Activated CD8-positive, alpha-beta memory T cell treated with anti-CD3 and anti-CD28 coated beads, Interleukin-2, amount 50 U/mL, for 4 hours (primary cell): ENCODE data around the gene CNTN4.

ENCODE experiments used
- DNase-seq: peaks from one replicate; pipeline ENCODE4 v3.0.0-alpha.2; 2020

The CNTN4 gene

DNA sequence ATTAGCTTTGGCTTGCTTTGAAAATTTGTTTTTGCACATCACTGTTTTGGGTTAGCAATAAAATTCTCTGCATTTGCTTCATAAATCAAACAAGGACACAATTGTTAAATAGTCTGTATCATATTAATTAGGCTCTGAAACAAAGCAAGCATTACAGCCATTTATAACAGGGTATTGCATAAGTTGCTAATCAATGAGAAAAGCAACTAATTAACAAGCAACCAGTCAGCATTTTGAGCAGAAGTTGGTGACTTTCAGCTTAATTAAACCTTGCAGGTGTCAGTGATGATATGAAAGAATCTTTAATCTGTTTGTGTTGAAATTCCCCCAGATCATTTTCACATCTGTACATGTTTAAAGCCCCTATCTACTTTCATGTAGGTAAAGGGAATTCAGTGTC lies 516.4 kb downstream of the CNTN4 start:
- DNase-seq = no peak

DNA sequence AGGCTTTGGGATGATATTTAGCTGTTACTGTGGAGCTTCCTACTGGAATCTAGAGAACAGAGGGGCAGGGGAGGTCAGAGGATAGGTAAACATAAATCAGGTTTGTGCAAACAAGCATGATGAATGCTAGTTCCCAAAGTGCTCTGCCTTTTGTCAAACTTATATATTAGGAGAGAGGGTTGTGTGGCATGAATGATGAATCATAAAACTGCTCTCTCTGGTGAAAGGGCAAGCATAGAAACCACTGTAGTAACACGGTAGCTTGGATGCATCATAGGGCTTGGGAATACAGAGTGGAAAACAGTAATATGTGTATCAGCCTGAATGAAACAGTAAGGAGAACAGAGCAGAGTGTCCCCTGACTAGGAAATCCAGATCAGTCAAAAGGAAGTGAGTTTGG lies 524.8 kb downstream of the CNTN4 start:
- DNase-seq = no peak

DNA sequence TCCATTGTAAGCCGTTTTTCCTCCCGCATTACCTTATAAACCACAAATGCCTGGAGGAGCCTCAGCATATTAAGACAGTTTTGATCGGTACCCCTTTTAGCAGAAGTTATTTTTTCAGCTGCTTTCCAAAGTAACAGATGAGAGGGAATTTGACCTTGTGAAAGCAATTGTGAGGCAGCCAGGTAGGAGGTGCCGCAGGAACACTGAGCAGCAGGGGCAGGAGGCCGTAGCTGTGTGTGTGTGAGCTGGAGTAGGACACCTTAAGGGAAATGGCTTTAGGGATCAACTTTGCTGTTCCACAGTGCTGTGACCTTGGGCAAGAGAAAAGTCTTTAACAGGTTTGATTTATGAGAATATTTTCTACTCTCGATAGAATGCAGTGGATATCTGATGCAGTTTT lies 529.5 kb downstream of the CNTN4 start:
- no peak for DNase-seq

DNA sequence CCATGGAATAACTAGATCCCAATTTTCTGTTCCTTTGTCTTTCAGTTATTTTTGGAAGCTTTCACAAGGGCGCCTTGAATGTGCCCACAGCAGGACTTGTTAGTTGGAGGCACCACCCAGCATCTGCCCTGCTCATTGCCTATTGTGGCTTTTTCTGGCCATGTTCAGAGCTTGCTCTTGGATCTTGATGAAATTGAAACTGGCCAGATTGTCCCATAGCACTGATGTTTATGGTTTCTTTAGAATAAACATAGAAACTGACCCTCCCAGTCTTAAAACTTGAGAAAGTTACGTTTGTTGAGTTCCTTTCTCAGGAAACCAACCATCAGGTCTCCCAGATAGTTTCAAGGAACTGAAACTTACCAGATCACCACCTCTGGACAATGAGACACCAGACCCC lies 536.8 kb downstream of the CNTN4 start:
- no peak for DNase-seq

DNA sequence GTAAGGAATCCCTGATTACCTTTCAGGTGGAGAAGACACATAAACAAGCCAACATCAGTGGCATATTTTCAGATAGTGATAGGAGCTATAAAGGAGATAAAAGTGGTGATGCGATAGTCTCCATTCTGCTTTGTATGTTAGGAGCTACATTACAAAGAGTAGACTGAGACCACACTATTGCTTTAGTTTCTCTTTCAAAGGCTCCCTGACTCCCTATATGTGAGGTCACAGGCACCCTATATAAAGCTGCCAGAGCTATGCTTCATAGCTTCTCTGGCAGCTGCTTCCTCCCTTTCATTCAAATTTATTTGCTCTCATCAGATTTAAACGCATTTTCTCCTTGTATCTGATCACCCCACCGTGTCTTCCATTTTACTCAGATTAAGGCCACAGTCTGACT lies 544.9 kb downstream of the CNTN4 start:
- no peak for DNase-seq

DNA sequence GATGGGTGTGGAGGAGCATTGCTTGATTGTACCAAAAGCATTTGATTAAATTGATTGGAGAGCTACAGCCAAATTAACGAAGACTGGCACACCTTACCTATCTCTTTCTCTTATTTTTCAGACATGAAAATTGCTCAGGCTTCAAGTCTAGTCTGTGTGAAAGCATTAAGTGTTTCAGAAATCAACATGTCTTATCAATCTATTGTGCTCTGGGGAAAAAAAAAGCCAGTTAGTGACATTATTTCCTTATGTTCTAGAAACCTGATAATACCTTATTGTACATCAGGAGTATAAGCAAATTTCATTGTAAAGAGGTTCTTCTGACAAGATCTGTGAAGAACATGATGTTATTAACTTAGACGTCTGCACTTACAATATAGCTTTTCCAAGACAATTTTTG lies 546.3 kb downstream of the CNTN4 start:
- no peak for DNase-seq

DNA sequence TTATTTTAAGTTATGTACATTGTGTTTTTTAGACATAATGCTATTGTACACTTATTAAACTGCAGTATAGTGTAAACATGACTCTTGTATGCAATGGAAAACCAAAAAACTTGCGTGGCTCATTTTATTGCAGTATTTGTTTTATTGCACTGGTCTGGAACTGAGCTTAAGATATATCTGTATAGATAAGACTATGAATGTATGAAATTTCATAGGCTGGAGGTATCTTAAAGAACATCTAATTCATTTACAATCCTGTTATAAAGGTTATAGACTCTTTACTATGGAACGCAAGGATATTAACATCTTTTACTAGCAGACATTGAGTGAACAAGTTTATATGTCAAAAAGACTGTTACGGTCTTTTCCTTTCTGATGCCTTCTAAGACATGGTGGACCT lies 552.1 kb downstream of the CNTN4 start:
- no peak for DNase-seq

DNA sequence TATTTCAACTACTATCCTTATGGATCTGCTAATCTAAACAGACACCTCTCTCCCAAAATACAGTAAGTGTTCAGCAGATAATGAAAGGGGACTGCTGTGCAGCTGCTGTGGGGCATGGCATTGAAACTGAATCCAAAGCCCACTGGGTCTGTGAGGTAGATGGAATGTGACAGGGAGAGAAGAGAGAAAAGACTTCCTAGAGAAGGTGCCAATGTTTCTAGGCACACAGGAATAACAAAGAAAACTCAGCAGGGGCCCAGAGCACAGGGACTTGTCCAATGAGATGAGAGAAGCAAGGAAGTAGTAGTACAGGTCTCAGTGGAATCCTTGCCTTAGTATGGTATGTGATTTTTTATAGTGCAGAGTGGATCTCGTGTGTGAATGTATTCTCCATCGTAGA lies 553.7 kb downstream of the CNTN4 start:
- no peak for DNase-seq

DNA sequence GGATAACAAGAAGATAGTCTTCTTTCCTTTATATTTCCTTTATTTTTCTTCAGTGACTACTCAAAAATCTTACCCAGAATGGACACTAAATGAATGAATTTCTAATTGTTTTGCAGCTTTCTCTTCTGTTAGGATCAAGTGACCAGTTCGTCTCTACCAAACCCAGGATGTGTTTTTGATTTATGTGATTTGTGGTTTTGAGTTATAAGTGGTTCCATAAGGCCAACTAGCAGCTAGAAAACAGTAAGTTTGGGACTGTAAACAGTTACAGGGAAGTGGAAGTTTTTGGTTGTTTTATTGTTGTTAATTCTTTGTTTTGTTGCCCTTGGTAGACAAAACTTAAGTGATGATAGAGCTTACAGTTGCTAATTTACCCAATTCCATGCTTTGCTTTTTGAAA lies 555.0 kb downstream of the CNTN4 start:
- no peak for DNase-seq

DNA sequence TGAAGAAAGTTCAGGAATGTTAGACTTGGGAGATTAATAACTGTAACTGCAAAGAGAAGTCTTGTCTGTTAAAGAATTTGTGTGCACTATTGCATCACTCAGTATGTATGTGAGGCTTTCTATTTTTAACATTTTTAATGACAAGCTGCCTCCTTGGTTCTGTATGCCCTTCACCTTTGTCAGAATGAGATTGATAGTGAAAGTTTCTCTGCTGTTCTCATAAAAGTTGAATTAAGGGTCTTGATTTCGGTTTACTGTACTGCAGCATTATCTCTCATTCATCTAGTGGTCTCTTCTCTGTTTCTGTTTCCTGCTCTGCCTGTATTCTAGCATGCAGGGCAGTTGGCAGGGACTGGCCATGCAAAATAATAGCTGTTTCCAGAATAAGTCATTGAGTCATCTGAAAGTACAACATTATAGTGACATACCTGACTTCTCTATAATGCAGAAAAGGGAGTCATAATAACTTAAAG lies 556.6 kb downstream of the CNTN4 start:
- no peak for DNase-seq

DNA sequence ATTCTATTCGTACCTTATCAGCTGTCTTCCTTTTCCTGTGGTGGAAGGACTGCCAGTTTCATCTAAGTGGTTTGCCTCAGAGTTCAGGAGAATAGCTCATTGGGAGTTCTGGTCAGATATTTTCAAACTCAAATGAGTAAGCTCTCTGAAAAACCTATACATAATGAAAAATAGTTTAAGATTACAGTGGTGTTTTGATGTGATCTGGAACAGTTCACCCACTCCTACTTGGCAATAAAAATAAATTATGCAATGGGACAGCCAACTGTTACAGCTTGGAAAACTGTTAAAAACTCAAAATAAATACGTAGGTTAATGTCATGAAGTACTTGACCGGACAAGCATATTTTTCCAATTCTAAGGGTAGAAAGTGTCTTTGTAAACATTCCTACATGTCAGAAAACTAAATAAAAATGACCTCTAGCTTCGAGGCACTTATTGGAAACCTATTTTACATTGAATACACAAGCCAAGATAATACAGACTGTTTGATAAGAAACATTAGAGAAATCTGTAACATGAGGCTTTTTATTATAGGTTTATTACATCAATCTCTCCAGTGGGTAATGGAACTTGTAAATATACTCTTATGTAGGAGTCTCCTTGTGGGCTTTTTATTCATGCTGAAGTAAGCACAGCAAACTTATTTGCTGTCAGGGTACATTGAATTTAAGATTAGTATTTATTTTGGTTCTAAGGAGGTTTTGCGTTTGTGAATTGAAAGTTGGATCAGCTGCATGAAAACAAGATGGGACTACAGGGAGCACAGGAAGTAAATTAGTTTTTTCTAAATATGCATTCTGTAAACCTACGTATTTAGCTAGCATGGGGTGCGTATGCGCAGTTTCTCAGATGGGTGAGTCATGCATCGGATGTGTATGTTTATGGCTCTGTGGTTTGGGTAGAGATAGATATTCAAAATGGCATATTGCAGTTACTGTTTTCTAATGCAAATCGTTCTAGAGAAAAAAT lies 558.4 kb downstream of the CNTN4 start:
- no peak for DNase-seq

DNA sequence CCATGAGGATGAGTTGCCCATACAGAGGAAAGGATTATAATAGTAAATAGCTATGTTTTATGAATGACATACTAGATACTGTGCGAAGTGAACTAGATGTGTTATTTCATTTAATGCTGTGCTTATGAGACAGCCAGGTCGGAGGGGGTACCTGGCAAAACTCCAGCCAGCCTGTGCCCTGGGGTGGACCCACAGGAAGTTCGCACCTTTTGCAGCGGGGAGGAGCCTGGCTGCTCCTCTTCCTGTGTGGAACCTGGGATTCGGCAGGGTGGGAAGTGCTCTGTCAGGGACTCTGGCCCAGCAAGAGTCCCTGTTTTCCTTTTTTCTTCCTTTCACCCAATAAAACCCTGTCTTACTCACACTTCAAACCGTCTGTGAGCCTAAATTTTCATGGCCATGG lies 559.3 kb downstream of the CNTN4 start:
- no peak for DNase-seq

DNA sequence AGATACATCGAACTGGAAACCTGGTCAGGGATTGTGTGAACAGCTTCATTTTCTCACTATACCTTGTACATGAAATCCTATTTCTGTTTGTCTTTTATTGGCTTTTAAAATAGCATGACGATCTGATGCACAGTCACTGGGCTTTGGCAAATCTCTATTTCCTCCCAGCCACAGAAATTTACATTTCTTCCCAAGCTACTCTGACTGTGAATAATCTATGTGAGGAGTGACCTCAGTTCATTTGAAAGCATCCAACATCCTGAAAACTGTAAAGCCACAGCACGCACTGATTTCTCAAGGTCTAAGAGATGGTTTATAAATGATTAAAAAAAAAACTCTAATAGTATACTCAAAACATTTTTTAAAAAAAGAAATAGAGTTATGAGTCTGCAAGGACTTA lies 561.2 kb downstream of the CNTN4 start:
- no peak for DNase-seq

DNA sequence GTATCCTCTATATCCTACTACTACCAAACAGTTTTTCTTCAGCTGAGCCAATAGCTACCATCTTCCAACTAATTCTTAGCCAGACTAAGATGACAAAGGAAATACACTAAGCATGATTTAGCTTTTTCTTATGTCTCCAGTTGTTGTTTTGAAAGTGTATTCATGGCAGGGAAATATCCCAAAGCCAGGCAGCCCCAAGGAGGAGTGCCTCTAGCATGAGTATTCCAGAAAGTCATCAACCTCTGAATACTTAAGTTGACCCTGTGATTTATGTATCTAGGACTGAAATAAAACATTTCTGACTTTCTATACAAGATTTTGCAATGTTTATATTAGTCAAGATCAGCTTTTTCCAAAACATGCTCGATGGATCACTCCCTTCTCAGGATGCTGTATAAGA lies 562.4 kb downstream of the CNTN4 start:
- DNase-seq = no peak

DNA sequence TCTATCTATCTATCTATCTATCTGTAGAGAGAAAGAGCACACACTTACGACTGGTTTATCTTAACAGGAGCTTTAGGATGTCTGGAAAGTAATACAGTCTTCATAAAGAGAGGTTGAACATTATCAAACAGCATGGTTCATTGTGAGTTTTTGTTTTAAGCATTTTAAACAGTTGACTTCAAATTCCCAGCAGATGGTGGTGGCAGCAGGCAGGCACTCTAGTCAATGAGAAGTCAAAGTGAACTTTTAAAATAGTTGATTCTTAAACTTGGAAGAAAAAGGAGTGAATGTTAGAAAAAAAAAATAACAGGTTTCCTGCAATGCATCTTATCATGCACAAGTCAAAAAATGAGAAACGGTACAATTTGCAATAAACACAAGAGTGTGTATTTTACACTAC lies 578.8 kb downstream of the CNTN4 start:
- no peak for DNase-seq

DNA sequence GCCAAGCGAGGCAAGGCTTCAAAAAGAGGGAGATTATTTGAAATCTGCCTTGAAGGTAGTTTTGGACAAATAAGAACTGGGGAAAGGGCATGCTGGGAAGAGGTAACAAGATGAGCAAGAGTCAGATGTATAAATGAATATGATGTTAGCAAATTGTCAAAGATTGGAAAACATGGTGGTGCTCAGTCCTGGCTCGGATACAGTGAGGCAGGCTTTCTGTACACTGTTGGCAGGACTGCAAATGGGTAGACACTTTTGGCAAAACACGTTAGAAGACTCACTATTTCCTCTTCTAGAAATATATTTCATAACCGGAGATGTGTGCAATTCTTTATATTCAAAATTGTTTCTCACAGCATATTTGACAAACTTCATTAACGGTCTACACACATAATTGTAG lies 581.6 kb downstream of the CNTN4 start:
- DNase-seq = no peak

DNA sequence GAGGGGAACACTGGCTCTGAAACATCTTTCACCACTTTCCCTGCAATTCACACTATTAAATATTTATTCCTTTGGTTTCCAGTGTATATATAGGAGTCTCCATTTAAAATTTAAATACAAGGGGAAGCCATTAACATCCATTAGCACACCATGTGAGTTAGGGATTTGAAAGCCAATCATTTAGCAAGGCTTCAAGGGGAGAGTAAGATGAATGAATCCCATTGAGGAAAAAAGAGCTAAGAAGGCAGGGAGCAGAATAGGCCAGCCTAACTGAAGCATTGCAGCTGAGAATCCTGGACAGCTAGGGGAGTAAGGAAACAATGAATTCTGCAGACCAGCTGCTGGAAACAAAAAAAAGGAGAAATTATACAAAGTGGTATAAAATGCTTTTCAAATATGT lies 585.4 kb downstream of the CNTN4 start:
- no peak for DNase-seq

DNA sequence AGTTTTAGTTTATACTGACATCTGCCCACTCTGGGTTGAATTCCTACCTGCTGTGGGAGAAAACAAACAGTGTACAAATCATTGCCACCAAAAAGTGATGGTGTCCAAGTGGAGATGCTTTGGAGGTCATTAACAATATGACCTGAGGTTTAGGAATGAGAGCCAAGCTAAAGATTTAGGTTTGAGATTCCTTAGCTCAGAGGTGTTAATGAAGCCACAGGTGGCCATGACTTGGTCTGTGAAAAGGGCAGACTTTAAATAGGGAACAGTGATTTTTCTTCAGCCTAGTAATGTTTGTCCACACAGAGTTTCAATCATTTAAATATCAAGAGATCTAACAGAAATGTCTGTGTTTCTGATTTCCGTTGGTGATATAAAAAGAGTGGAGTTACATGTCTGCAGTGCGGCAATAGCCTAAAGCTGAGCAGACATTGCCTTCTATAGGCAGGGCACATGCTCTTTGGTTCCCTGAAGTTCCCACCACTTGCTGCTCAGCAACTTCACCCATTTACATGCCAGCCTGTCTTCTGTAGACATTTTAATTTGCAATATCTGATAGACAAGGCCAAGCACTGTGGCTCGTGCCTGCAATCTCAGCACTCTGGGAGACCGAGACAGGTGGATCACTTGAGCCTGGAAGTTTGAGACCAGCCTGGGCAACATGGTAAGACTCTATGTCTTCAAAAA lies 588.3 kb downstream of the CNTN4 start:
- DNase-seq = no peak

DNA sequence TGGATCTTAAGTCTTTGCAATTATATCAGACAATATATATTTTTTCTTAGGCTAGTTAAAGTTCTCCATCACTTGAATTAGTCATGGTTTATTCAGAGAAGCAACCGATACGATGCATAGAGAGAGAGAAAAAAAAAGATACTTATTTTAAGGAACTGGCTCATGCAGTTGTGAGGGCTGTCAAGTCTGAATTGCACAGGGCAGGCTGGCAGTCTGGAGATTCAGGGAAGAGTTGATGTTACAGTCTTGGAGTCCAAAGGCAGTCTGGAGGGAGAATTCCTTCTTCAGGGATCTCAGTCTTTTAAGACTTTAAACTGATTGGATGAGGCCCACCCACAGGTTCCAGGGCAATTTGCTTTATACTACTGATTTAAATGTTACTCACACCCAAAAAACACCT lies 598.9 kb downstream of the CNTN4 start:
- no peak for DNase-seq

DNA sequence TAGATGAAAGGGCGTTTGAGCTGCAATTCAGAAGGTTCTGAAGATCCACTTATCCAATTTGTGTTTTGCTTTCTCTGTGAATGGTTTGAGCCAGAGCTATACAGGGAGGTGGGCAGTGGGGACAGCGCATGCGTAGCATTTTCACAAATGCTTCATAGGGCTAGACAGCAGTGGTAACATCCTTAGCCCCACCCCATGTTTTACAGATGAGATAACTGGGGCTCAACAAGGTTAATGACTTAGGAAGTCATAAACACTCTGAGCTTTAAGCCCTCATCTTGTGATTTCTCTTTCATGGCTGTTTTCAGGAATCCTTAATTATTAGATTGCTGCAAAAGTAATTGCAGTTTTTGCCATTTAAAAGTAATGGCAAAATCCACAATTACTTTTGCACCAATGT lies 602.8 kb downstream of the CNTN4 start:
- no peak for DNase-seq

DNA sequence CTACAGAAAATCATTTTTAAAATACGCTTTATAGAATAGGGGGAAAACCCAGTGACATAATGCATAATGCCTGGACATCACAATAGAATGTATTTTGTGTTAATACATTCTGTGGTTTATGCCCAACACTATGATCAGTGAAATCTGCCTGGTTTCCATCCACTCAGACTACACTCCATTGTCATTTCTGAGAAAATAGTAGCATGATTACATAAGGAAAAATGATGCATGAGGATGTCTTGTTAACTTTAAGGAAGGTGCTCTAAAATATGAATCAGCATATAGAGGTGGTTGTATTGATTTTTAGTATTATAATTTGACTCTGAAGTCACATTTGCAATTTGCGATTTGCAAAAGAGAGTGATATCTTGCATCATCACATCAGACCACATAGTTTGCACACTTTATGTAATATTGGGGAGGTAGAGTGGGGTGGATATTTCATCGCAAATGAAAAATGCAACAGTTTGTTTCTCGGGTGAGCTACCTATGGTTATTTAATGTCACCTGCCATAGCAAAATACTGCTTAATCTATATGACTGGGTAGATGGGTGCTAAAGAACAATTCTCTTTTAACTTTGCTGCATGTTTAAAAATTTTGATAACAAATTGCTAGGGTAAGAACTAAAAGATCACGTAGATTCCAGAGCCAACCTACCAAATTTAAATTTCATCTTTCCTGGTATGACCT lies 607.6 kb downstream of the CNTN4 start:
- no peak for DNase-seq

DNA sequence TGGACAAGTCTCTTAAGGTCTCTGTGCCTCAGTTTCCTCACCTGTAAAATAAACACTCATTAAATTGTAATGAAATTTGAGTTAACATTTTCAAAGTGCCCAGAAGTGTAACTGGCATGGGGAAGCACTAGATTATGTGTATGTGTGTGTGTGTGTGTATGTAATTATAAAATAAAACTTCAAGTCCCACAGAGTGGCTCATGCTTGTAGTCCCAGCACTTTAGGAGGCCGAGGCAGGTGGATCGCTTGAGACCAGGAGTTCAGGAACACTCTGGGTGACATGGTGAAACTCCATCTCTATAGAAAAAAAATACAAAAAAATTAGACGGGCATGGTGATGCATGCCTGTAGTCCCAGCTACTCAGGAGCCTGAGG lies 608.2 kb downstream of the CNTN4 start:
- DNase-seq = no peak

DNA sequence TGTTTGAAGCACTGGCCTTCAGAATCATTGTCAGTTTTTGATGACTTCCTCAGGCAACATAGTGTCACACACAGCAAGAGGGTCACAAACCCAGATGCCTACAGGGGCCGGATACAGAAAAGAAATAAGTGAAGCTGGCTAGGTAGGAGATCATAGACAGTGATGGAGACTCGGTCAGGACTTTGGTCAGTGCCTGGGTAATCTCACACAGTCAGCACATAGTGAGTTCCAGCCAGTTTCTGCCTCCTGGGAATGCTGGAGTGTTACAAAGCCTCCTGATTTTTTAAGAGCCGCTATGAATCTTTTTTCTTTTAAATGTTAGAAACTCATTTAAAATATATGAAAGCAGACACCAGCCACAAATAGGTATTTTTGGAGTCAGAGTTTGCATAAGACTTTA lies 612.4 kb downstream of the CNTN4 start:
- no peak for DNase-seq

DNA sequence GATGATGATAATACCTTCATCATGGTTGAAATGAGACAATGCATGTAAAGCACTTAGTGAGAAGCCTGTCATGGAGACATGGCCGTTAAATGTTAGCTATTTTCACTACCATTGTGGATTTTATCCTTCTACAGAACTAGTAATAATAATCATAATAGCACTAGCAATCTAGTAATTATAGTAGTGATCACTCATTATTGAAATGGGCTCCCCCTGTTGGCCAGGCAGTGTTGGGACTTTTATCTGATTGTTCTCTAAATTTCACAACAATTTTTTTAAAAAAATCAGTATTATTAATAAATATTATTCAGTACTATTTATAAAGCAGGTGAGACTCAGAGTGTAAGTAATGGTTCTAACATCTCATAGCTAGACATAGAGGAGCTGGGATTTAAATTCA lies 615.3 kb downstream of the CNTN4 start:
- no peak for DNase-seq
